ENCODE measurements around the gene OR7D4. TPM values are rescaled to one million over a fixed set of nuclear protein-coding genes. Genes with fewer than 3 reads are reported as not detected.

Gene OR7D4
- total RNA-seq, 1 experiment from 2014 or later, result not detected

Other genes with a start within 250 kb of the OR7D4 start
- gene MUC16, start 209.2 kb downstream of the OR7D4 start, total RNA-seq (2014; rRNA removed; shearing (Covaris generic)), result not detected in 2 replicates
- gene OR1M1, start 132.5 kb downstream of the OR7D4 start, total RNA-seq (2014; rRNA removed; shearing (Covaris generic)), result not detected in 2 replicates
- gene OR7G2, start 112.1 kb downstream of the OR7D4 start, total RNA-seq (2014; rRNA removed; shearing (Covaris generic)), result not detected in 2 replicates
- gene OR7G1, start 103.8 kb downstream of the OR7D4 start, total RNA-seq (2014; rRNA removed; shearing (Covaris generic)), result not detected in 2 replicates
- gene OR7G3, start 92.6 kb downstream of the OR7D4 start, total RNA-seq (2014; rRNA removed; shearing (Covaris generic)), result not detected in 2 replicates
- 8.1 and 17.7 TPM in 2 replicates for gene ZNF317, start 79.2 kb downstream of the OR7D4 start, total RNA-seq (2014; rRNA removed; shearing (Covaris generic))
- 0.03 TPM in 1 of 2 replicates, not detected in the other for gene OR7D2, start 40.6 kb downstream of the OR7D4 start, total RNA-seq (2014; rRNA removed; shearing (Covaris generic))
- gene OR7E24, start 31.3 kb upstream of the OR7D4 start, total RNA-seq (2014; rRNA removed; shearing (Covaris generic)), result not detected in 2 replicates
- gene ZNF699, start 90.2 kb upstream of the OR7D4 start, total RNA-seq (2014; rRNA removed; shearing (Covaris generic)), result 8.0 and 13.6 TPM in 2 replicates
- gene ZNF559, start 104.6 kb upstream of the OR7D4 start, total RNA-seq (2014; rRNA removed; shearing (Covaris generic)), result 15.8 and 18.4 TPM in 2 replicates
- gene ZNF177, start 143.4 kb upstream of the OR7D4 start, total RNA-seq (2014; rRNA removed; shearing (Covaris generic)), result 1.8 TPM in 1 of 2 replicates, not detected in the other
- gene ZNF266, start 216.0 kb upstream of the OR7D4 start, total RNA-seq (2014; rRNA removed; shearing (Covaris generic)), result 9.0 and 16.1 TPM in 2 replicates